Fibroblast of pulmonary artery (primary cell): Measurements from ENCODE around the gene MRPS11.

Experiments
- DNase-seq: peaks from one replicate; pipeline ENCODE4 v3.0.0-alpha.2; 2010; ENCODE audit warnings: low read depth
- H3K4me3 ChIP-seq: replicated peaks from 2 replicates; pipeline ENCODE4 v1.5.1; 2011; ENCODE audit warnings: low read depth, mild to moderate bottlenecking, control low read depth, low read length, moderate library complexity
- CTCF ChIP-seq: IDR thresholded peaks from 2 replicates; pipeline ENCODE4 v1.5.1; 2011; ENCODE audit warnings: mild to moderate bottlenecking, control low read depth, low read length, inconsistent platforms; ENCODE audit errors: missing control alignments

Gene MRPS11

GRCh38 chr15:88467073-88467934, at the start of gene MRPS11, which contains the start of gene MRPL46:
MRPS11 (plus strand) TSS chr15:88467708; CDS start chr15:88467718, 10 bp downstream.
MRPL46 (minus strand) TSS chr15:88467388; CDS start chr15:88467377, 11 bp downstream.
- H3K4me3 ChIP-seq = peak within 1 kb of the TSS; percentile 83
- peak; percentile 88 for DNase-seq
- TF ChIP-seq CTCF = no peak

GRCh38 chr15:88419830-88420229, 47.7 kb upstream of the MRPS11 start:
- no peak for TF ChIP-seq CTCF
- no peak for DNase-seq
- H3K4me3 ChIP-seq = no peak overlapping the region

- no peak overlapping the region for H3K4me3 ChIP-seq
- no peak for TF ChIP-seq CTCF
- DNase-seq = no peak
Observed at GRCh38 chr15:88423331-88423730, 44.2 kb upstream of the MRPS11 start.

GRCh38 chr15:88426304-88426703, 41.2 kb upstream of the MRPS11 start:
- no peak for DNase-seq
- H3K4me3 ChIP-seq = no peak overlapping the region
- TF ChIP-seq CTCF = no peak

- TF ChIP-seq CTCF = no peak
- H3K4me3 ChIP-seq = no peak overlapping the region
- no peak for DNase-seq
Observed at GRCh38 chr15:88428053-88428452, 39.5 kb upstream of the MRPS11 start.

- no peak for TF ChIP-seq CTCF
- no peak for DNase-seq
Observed at GRCh38 chr15:88428805-88429605, 38.5 kb upstream of the MRPS11 start.

More at GRCh38 chr15:88428805-88429605, 38.5 kb upstream of the MRPS11 start:
- H3K4me3 ChIP-seq = no peak overlapping the region
